GM21737 (cell line): ENCODE measurements around the gene ZC3H11A.
"Not testable (repeated sequence)": the region's sequence is repeated elsewhere in the genome, so short reads cannot be mapped to it uniquely, and the experiment has no call there.

Source experiments
- ATAC-seq: cut with Tn5 transposase; IDR thresholded peaks from one replicate; pipeline ENCODE4 v1.9.1; 2021; ENCODE audit warnings: mild to moderate bottlenecking, moderate library complexity; ENCODE audit not compliant: unreplicated experiment

ZC3H11A gene

DNA sequence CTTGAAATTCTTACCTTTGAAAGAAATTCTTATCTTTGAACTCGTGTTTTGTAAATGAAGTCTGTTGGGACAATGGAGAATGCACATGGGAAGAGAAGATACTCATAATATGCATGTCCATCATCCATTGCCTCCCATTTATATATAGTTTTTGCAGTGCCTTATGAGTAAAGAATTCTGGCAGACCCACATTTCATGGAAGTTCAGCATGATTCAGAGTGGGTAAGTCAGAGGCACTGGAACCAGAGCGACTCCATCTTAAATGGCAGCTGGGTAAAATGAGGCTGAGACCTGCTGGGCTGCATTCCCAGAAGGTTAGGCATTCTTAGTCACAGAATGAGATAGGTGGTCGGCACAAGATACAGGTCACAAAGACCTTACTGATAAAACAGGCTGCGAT lies 16.6 kb upstream of the ZC3H11A start:
- ATAC-seq: no peak

DNA sequence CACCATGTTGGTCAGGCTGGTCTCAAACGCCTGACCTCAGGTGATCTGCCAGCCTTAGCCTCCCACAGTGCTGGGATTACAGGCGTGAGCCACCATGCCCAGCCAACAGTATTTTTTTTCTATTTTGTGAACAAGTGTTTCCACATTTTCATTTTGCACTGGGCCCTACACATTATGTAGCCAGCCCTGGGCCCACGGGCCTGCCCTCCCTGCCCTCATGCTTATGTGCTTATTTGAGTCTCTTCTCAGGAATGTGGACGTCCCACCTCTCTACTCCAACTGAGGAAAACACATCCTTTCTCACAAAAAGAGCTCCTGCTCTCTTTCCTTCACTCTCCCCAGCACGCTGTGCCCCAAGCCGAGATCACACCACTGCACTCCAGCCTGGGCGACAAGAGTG lies 13.5 kb upstream of the ZC3H11A start:
- ATAC-seq: no peak

DNA sequence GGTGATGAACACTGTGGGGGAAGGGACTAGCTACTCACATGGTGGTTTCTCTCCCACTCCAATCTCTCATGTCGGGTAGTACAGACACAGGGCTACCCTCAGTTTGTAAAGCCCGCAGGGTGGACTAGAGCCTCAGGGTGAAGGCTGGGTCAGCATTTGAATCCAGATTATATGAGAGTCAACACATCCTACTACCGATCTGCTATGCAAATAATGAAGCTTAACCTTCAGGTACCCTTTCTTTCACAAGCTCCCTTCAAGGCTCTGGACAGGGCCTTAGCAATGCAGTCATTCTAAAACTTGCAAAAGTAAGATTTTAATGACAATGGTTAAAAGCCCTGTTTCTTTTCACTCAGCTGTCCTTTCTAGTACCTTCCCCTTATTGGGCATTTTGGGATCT lies 5.5 kb upstream of the ZC3H11A start:
- no peak for ATAC-seq

DNA sequence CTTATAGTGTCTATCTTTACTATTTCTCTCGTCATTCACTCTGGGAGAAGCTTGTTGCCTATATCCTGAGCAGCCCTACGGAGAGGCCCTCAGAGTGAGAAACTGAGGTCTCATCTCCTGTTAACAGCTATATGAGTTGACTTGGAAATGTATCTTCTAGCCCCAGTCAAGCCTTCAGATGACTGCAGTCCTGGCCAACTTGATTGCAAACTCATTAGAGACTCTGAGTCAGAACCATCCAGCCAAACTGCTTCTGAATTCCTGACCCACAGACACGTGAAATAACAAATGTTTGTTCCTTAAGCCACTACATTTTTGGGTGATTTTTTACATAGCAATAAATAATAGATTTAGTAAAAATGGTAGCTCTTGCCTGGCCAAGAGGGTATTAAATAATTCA lies 3.9 kb upstream of the ZC3H11A start:
- ATAC-seq: no peak

DNA sequence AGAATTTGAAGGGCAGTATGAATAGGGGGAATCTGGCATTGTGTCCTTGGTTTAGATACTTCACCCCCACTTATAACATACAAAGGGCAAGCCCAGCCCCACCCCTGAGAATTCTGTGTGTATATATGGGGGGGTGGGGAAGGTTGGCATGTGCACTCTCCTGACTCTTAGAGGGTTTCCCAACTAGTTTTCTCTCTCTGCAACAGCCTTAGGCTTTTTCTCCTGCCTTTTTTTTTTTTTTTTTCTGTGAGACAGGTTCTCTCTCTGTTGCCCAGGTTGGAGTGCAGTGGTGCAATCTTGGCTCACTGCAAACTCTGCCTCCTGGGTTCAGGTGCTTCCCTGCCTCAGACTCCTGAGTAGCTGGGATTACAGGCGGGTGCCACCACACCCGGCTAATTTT lies 2.9 kb upstream of the ZC3H11A start:
- ATAC-seq: no peak

DNA sequence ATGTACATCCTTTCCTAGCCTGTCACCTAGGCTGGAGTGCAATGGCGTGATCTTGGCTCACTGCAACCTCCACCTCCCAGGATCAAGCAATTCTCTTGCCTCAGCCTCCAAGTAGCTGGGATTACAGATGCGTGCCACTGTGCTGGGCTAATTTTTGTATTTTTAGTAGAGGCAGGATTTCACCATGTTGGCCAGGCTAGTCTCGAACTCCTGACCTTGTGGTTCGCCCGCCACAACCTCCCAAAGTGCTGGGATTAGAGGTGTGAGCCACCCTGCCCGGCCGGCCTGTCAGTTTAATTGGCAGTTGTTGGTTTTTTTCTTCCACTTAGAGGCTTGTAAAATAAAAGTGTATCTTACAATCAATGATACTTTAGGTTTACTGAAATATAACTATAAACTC lies 1.9 kb upstream of the ZC3H11A start:
- not testable (repeated sequence) for ATAC-seq

DNA sequence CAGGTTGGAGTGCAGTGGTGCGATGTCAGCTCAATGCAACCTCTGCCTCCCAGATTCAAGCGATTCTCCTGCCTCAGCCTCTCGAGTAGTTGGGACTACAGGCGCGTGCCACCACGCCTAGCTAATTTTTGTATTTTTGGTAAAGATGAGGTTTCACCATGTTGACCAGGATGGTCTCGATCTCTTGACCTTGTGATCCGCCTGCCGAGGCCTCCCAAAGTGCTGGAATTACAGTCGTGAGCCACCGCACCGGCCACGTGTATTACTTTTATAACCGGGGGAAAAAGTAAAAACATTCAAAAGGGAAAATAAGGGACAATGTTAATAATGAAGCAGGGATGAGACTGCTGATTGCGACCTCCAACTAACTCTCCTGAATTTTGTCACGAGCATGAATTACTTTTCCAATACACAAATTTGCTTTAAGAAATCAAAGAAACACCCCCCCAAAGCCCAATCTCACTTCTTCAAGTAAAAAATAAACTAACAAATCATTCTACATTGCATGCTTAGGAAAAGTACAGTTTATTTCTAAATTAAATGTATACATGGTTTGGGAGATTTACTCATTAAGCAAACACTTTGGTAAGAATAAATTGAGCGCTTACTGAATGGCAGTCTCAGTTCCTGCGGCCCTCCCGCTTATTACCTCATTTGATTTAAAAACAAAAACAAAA lies 521 bp upstream of the ZC3H11A start:
- no peak for ATAC-seq

DNA sequence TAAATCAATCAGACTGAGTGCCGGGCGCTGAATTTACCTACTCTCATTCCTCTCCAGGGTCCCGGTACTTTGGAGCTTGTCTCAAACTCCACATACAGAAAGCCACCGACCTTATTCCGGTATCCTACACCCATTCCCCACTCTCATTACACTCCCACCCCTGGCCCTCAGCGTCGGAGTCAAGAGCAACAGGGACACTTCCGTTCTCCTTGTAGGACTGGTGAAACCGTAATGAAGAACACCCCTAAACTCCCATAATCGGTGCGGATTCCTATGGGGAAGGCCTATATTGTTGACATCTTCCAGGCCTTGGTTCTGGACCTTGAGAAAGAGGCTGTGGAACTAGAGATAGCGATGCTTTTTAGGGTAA lies 798 bp downstream of the ZC3H11A start:
- peak; percentile 9 for ATAC-seq

DNA sequence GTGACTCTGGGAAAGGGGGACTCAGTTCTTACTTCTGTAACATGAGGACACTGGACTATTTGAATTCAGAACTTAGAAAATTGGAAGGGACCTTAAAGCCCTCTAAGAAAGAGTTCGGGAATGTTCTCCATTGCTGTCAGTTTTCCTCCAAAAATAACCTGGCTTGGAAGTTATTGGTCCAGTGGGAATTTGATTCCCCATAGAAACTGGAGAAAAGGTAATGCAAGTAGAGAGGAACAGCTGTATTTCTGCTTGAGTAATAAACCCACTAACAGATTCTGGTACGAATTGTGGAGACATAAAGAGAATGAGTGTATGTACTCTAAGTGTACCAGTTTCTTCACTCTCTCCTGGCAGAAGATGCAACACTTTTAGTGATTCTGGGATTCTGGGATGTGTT lies 1.8 kb downstream of the ZC3H11A start:
- ATAC-seq: no peak

DNA sequence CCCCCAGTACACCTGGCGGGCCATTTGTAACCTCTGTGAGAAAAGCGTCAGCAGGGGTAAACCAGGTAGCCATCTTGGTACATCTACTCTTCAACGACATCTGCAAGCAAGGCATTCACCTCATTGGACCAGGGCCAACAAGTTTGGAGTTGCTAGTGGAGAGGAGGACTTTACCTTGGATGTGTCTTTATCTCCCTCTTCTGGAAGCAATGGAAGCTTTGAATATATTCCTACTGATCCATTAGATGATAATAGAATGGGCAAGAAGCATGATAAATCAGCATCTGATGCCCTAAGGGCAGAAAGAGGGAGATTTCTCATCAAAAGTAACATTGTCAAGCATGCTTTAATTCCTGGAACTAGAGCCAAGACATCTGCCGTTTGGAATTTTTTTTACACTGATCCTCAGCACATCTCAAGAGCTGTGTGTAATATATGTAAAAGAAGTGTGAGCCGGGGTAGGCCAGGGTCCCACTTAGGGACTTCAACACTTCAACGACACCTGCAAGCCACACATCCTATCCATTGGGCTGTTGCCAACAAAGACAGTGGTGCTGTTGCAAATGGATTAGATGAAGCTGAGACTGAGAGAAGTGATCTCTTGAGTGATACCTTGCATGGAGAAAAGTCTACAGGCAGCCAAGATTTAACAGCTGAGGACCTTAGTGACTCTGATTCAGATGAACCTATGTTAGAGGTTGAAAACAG lies 2.7 kb downstream of the ZC3H11A start:
- no peak for ATAC-seq

DNA sequence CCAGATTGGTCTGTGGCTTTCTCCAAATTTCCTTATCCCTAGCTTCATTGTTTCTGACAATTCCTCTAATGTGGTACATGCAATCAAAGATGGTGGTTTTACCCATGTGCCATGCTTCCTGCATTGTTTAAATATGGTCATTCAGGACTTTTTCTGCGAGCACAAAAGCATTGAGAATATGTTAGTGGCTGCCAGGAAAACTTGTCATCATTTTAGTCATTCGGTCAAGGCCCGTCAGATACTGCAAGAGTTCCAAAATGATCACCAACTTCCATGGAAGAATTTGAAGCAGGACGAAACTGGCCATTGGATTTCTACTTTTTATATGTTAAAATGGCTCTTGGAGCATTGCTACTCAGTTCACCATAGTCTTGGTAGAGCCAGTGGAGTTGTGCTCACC lies 3.7 kb downstream of the ZC3H11A start:
- no peak for ATAC-seq

DNA sequence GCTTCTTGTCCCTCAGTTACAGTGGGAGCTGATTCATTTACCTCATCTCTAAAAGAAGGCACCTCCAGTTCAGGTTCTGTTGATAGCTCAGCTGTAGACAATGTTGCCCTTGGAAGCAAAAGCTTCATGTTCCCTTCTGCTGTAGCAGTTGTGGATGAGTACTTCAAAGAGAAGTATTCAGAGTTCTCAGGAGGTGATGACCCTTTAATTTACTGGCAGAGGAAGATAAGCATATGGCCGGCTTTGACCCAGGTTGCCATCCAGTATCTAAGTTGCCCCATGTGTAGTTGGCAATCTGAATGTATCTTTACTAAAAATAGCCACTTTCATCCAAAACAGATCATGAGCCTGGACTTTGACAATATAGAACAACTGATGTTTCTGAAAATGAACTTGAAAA lies 4.5 kb downstream of the ZC3H11A start:
- no peak for ATAC-seq

DNA sequence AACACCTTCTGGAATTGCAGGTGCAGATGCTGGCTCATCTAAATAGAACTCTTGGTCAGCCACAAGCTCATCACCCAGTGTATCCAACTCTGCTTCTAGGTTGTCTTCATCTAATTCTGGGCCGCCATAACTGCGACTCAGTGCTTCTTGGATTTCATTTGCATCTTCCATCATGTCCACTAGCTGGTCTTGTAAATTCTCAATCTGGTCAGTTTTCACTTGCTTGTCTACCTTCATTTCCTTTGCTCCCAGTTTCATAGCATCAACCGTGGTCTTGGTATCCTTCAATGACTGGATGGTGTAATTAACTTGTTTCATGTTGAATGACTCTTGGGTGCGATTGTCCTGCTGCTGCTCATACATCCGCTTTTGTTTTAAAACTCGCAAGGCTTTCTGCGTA lies 10.3 kb downstream of the ZC3H11A start:
- ATAC-seq: no peak

DNA sequence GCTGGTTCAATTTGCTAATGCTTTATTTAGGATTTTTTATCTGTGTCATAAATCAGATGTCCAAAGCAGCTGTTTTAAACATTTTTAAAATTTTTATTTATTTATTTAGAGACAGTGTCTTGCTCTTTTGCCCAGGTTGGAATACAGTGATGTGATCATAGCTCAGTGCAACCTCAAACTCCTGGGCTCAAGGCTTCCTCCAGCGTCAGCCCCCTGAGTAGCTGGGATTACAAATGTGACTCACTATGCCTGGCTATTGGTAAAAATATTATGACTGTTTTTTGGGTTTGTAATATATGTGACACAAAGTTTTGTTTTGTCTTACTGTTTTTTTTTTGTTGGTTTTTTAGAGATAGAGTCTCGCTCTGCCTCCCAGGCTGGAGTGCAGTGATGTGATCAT lies 11.8 kb downstream of the ZC3H11A start:
- ATAC-seq: no peak

DNA sequence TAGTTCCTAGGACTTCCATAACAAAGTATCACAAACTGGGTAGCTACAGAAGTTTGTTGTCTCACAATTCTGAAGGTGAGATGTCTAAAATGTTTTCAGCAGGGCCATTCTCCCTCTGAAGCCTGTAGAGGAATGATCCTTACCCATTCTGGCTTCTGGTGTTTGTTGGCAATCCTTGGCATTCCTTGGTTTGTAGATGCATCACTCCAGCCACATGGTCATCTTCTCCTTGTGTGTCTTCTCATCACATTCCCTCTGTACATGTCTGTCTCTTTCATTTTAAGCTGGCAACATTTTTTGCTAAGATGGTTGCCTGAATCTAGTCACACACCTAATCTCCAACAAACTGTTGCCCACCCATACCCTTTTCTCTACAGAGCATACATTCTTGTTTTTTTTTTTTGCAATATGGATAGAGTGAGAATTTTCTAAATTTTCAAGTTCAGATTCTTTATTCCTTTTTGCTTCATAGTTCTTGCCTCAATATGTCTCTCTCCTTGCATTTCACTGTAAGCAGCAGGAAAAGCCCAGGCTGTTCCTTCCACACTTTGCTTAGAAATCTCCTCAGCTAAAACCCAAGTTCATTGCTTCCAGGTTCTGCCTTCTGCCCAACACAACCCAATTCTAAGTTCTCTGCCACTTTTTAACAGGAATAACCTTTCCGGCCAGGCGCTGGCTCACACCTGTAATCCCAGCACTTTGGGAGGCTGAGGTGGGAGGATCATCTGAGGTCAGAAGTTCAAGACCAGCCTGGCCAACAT lies 18.3 kb downstream of the ZC3H11A start:
- ATAC-seq: no peak

DNA sequence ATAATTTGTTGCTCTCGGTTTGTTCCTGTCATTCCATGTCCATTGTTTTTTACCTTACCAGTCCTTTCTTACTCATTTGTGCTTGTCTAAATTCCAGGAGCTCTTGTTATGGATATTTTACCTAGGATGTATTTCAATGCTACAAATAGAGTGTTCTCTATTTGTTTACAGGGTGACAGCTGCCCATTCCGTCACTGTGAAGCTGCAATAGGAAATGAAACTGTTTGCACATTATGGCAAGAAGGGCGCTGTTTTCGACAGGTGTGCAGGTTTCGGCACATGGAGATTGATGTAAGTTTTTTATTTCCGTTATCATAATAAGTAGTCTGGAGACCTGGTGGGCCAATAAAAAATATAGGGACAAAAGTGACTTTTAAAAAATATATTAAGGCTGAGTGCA lies 23.0 kb downstream of the ZC3H11A start:
- ATAC-seq: no peak

DNA sequence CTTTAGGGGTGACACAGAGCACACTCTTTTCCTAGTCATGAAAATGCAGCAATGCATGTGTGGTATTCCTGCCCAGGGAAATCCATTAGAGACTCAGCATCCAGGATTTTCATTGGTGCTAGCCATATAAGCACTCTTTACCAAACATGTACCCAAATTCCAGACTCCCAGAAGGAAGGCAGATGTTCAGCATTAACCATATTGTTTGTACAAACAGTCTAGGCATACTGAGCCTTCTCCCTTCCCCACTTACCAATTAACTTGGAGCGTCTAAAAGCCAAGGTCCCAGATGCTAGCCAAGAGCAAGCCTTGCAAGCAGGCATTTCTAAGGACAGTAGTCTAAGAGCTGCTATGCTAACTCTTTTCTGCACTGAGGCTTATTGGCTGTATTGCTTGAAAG lies 27.9 kb downstream of the ZC3H11A start:
- no peak for ATAC-seq

DNA sequence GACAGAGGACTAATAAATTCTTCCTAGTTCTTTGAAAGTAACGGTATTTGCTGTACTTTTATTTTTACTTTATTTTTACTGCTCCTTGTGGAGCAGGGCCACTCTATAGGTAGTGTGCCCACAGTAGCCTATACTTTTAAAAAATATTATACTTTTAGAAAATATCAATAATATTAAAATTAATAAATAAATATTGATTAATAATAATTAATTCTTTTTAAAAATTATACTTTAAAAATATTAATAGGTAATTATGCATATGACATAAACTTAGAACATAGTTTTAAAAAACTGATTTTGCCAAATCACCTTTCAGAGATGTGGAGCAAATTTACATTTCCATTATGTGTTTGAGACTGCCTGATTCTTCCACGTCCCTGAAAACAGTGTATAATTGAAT lies 30.8 kb downstream of the ZC3H11A start:
- ATAC-seq: no peak

DNA sequence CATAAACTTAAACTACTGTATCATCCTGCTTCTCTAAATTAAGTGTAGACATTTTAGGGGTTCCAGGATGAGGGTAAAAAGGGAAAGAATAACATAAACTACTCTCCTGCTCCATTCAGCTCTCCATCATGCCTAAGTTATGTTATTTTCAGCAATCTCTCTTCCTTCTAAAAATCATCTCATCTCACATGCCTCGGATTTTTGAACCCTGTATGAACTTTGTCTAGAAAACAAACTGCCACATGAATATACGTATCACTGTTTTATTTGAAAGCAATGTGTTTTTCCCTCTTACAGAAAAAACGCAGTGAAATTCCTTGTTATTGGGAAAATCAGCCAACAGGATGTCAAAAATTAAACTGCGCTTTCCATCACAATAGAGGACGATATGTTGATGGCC lies 32.6 kb downstream of the ZC3H11A start:
- ATAC-seq: no peak

DNA sequence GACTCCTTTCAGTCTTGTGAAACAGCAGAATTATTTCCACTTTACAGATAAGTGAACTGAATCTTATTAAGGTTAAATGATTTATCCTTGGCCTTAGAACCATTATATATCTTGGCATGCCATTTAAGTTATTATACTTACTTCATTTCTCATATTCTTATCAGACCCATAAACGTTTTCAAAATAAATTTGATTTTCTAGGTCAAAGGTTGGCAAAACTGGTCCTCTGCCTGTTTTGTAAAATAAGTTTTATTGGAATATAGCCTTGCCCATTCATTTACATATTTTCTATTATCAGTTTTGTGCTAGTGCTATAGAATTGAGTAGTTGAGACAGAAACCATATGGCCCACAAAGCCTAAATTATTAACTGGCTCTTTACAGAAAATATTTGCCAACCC lies 33.1 kb downstream of the ZC3H11A start:
- ATAC-seq: no peak

DNA sequence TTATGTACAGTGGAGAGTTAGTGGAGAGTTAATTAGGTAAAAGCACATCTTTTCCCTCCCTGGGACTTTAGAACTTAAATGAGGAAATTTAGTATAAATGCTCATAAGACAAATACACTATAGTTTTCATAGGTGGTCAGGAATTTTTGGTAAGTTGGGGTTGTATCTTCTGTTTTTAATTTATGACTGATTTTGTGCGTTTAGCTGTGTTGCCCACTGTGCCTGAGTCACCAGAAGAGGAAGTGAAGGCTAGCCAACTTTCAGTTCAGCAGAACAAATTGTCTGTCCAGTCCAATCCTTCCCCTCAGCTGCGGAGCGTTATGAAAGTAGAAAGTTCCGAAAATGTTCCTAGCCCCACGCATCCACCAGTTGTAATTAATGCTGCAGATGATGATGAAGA lies 33.8 kb downstream of the ZC3H11A start:
- not testable (repeated sequence) for ATAC-seq

DNA sequence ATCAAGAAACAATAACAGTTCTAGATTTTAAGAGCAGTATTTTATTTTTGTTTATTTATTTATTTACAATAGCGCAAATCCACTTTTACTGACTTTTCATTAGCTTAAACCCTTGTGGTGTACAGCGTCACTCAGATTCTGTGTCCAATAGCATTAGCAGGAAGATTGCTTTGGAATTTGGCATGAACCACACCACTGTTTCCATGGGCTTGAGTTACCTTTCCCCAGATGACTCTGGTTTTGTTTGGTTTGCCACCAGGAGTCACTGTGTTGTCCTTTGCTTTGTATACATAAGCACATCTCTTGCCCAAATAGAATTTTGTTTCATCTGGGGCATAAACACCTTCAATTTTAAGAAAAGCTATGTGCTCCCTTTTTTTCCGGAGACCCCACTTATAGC lies 40.1 kb downstream of the ZC3H11A start:
- ATAC-seq: no peak
